AG04450 (cell line): ENCODE results near the gene ADAM11. TPM values are rescaled to one million over a fixed set of nuclear protein-coding genes. Genes with fewer than 3 reads are reported as not detected.

Experiments
- CTCF ChIA-PET: fragments of 300-600, 350-600 bp; formaldehyde crosslinking; extraction: SDS; loops from one replicate; lab custom pipeline; 2022; ENCODE audit warnings: antibody characterized with exemption, inconsistent platforms; lab: Charles Lee
- POLR2A ChIA-PET: fragments of 350-600 bp; formaldehyde crosslinking; extraction: SDS; loops from one replicate; lab custom pipeline; 2021; ENCODE audit warnings: antibody characterized with exemption, inconsistent platforms; lab: Yijun Ruan, JAX
- DNase-seq: peaks from one replicate; pipeline ENCODE4 v3.0.0-alpha.2; 2011; ENCODE audit warnings: low read depth, low spot score
- H3K27ac ChIP-seq: one replicate; pipeline ENCODE4 v1.5.1; 2012; ENCODE audit warnings: low read depth, low read length, control low read depth
- H3K27me3 ChIP-seq: one replicate; pipeline ENCODE4 v1.6.0; 2012; ENCODE audit warnings: low read length; ENCODE audit not compliant: control insufficient read depth, insufficient read depth
- H3K4me3 ChIP-seq: 2 replicates; pipeline ENCODE4 v1.5.1; 2011; ENCODE audit warnings: mild to moderate bottlenecking, low read depth, low read length, control low read depth
- H3K9me3 ChIP-seq: 2 replicates; pipeline ENCODE4 v1.5.1; 2012; ENCODE audit warnings: low read length; ENCODE audit not compliant: control insufficient read depth, insufficient read depth
- polyA plus RNA-seq: library from polyadenylated mRNA; depleted of rRNA; stranded (reverse); fragments of >200 nt; gene quantifications from 2 replicates; pipeline ENCODE4 v1.2.3, GENCODE V29; 2011
- TF ChIP-seq, protein P1 (sequence below): IDR thresholded peaks from 2 replicates; pipeline ENCODE4 v1.5.1; 2011; ENCODE audit warnings: low read depth, low read length, control low read depth, inconsistent platforms

The ADAM11 gene
- polyA plus RNA-seq, 1 experiment: 0.37 TPM

GRCh38 chr17:44793885-44794842 is 35.4 kb downstream of the ADAM11 start:
- TF ChIP-seq, protein P1, sequence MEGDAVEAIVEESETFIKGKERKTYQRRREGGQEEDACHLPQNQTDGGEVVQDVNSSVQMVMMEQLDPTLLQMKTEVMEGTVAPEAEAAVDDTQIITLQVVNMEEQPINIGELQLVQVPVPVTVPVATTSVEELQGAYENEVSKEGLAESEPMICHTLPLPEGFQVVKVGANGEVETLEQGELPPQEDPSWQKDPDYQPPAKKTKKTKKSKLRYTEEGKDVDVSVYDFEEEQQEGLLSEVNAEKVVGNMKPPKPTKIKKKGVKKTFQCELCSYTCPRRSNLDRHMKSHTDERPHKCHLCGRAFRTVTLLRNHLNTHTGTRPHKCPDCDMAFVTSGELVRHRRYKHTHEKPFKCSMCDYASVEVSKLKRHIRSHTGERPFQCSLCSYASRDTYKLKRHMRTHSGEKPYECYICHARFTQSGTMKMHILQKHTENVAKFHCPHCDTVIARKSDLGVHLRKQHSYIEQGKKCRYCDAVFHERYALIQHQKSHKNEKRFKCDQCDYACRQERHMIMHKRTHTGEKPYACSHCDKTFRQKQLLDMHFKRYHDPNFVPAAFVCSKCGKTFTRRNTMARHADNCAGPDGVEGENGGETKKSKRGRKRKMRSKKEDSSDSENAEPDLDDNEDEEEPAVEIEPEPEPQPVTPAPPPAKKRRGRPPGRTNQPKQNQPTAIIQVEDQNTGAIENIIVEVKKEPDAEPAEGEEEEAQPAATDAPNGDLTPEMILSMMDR: no peak
- no peaks in the 10 kb centered on the region for H3K27me3 ChIP-seq
- peak overlapping the region; percentile 96 for H3K27ac ChIP-seq
- H3K9me3 ChIP-seq: no peaks in the 10 kb centered on the region
- POLR2A ChIA-PET: interaction anchor here (0.5 to 1.4 kb wide), 8 partner anchors 14 to 125 kb away, joined by 3 to 11 read pairs (median 3); no protein-coding TSS in a partner anchor
- no peak for DNase-seq
- CTCF ChIA-PET: interaction anchor here (0.8 to 1.5 kb wide), 4 partner anchors 12 to 70 kb away, joined by 3 to 5 read pairs (median 4); no protein-coding TSS in a partner anchor
- H3K4me3 ChIP-seq: no peak overlapping the region

DNA sequence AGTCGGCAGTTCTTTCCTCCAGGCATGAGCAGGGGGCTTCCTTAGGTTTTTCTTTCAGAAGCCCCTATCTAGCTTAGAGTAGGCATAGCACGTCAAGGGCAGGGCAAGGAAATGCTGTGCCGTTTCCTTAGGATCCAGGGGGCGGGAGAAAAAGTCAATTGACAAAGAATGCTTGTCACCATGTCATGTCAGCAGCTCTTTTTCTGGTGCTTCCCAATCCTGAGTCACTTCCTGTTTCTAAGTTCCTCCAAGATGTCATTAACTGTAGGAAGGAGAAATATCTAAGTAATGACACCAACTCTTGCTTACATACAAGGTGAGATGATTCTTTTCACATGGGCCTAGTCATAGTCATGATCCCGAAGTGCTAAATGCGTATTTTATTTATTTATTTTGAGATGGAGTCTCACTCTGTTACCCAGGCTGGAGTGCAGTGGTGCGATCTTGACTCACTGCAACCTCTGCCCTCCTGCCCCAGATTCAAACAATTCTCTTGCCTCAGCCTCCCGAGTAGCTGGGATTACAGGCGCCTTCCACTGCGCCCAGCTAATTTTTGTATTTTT is 36.1 kb downstream of the ADAM11 start:
- CTCF ChIA-PET: interaction anchor here (0.8 to 1.4 kb wide), 3 partner anchors 16 to 69 kb away, joined by 4 to 5 read pairs (median 5); no protein-coding TSS in a partner anchor
- H3K4me3 ChIP-seq: no peak overlapping the region
- H3K27me3 ChIP-seq: no peaks in the 10 kb centered on the region
- POLR2A ChIA-PET: interaction anchor here (0.6 to 1.4 kb wide), 6 partner anchors 15 to 187 kb away, joined by 3 to 6 read pairs (median 3); no protein-coding TSS in a partner anchor
- no peaks in the 10 kb centered on the region for H3K9me3 ChIP-seq
- TF ChIP-seq, protein P1: no peak
- DNase-seq: peak; percentile 71
- H3K27ac ChIP-seq: peak overlapping the region; percentile 96

GRCh38 chr17:44795421-44795820 is 36.6 kb downstream of the ADAM11 start:
- CTCF ChIA-PET: interaction anchor here (1.2 to 1.4 kb wide), 2 partner anchors 49 to 84 kb away, joined by 3 to 5 read pairs; no protein-coding TSS in a partner anchor
- DNase-seq: no peak

GRCh38 chr17:44795928-44796327 is 37.1 kb downstream of the ADAM11 start:
- POLR2A ChIA-PET: interaction anchor here (0.6 kb wide), 1 partner anchor 27 kb away, joined by 6 read pairs; no protein-coding TSS in a partner anchor
- DNase-seq: no peak
- TF ChIP-seq, protein P1: no peak
- Histone ChIP-seq H3K9me3 (no peaks in the 10 kb centered on the region), H3K27me3 (no peaks in the 10 kb centered on the region), H3K27ac (peak overlapping the region; percentile 96), H3K4me3 (no peak overlapping the region)
- CTCF ChIA-PET: interaction anchor here (1.2 kb wide), 1 partner anchor 83 kb away, joined by 3 read pairs; no protein-coding TSS in a partner anchor

More at GRCh38 chr17:44795421-44795820, 36.6 kb downstream of the ADAM11 start:
- H3K9me3 ChIP-seq: no peaks in the 10 kb centered on the region
- no peak overlapping the region for H3K4me3 ChIP-seq
- POLR2A ChIA-PET: interaction anchor here (0.6 to 1.4 kb wide), 4 partner anchors 16 to 187 kb away, joined by 3 to 6 read pairs (median 4); no protein-coding TSS in a partner anchor
- no peaks in the 10 kb centered on the region for H3K27me3 ChIP-seq
- H3K27ac ChIP-seq: peak overlapping the region; percentile 96
- TF ChIP-seq, protein P1: no peak
